Epithelial cell of proximal tubule (primary cell): ENCODE data around the gene GYS1. TPM values are rescaled to one million over a fixed set of nuclear protein-coding genes. Genes with fewer than 3 reads are reported as not detected.
A peak's percentile ranks its signal among the peaks of the same experiment; 100 is the strongest.
"Not testable (repeated sequence)": the region's sequence is repeated elsewhere in the genome, so short reads cannot be mapped to it uniquely, and the experiment has no call there.

Source experiments
- DNase-seq: peaks from one replicate; pipeline ENCODE4 v3.0.0-alpha.2; 2011; ENCODE audit warnings: low read depth
- H3K4me3 ChIP-seq: 2 replicates; pipeline ENCODE4 v1.5.1; 2011; ENCODE audit warnings: low read depth, mild to moderate bottlenecking, low read length
- total RNA-seq: library from RNA; depleted of rRNA; stranded (reverse); fragments of >200 nt; gene quantifications from 2 replicates; pipeline ENCODE4 v1.2.3, GENCODE V29; 2015
- TF ChIP-seq, protein P1 (sequence below): conservative IDR thresholded peaks from 2 replicates; pipeline ENCODE4 v1.5.1; 2012; ENCODE audit warnings: low read depth, mild to moderate bottlenecking, low read length

The GYS1 gene
- total RNA-seq, 1 donor from 2014 or later: 42.4 TPM

- not testable (repeated sequence) for H3K4me3 ChIP-seq, DNase-seq
Measured at GRCh38 chr19:49024233-49024632, 31.1 kb upstream of the GYS1 start, which contains the start of gene CGB3. Gene CGB3 (minus strand): TSS chr19:49024333. CDS start chr19:49023971, 362 bp downstream.

DNA sequence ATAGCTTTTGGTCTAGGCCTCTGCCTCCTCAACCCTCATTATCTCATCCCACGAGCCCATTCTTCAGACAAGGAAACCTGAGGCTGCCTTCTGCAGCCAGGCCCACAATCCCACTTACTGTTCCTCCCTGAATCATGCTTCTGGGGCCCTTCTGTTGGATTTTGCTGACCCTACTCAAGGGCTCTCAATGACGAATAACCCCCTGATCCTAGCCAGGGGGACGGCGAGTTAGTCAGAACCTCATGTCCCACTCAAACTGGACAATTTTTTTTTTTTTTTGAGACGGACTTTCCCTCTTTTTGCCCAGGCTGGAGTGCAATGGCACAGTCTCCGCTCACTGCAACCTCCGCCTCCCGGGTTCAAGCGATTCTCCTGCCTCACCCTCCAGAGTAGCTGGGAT, 29.0 kb upstream of the GYS1 start:
- DNase-seq: no peak
- TF ChIP-seq, protein P1, sequence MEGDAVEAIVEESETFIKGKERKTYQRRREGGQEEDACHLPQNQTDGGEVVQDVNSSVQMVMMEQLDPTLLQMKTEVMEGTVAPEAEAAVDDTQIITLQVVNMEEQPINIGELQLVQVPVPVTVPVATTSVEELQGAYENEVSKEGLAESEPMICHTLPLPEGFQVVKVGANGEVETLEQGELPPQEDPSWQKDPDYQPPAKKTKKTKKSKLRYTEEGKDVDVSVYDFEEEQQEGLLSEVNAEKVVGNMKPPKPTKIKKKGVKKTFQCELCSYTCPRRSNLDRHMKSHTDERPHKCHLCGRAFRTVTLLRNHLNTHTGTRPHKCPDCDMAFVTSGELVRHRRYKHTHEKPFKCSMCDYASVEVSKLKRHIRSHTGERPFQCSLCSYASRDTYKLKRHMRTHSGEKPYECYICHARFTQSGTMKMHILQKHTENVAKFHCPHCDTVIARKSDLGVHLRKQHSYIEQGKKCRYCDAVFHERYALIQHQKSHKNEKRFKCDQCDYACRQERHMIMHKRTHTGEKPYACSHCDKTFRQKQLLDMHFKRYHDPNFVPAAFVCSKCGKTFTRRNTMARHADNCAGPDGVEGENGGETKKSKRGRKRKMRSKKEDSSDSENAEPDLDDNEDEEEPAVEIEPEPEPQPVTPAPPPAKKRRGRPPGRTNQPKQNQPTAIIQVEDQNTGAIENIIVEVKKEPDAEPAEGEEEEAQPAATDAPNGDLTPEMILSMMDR: no peak
- no peak overlapping the region for H3K4me3 ChIP-seq

- H3K4me3 ChIP-seq: no peak overlapping the region
- DNase-seq: no peak
- TF ChIP-seq, protein P1: no peak
Measured at GRCh38 chr19:49020931-49021895, 28.1 kb upstream of the GYS1 start.

GRCh38 chr19:49020342-49020741, 27.2 kb upstream of the GYS1 start:
- TF ChIP-seq, protein P1: no peak
- no peak overlapping the region for H3K4me3 ChIP-seq
- no peak for DNase-seq

DNA sequence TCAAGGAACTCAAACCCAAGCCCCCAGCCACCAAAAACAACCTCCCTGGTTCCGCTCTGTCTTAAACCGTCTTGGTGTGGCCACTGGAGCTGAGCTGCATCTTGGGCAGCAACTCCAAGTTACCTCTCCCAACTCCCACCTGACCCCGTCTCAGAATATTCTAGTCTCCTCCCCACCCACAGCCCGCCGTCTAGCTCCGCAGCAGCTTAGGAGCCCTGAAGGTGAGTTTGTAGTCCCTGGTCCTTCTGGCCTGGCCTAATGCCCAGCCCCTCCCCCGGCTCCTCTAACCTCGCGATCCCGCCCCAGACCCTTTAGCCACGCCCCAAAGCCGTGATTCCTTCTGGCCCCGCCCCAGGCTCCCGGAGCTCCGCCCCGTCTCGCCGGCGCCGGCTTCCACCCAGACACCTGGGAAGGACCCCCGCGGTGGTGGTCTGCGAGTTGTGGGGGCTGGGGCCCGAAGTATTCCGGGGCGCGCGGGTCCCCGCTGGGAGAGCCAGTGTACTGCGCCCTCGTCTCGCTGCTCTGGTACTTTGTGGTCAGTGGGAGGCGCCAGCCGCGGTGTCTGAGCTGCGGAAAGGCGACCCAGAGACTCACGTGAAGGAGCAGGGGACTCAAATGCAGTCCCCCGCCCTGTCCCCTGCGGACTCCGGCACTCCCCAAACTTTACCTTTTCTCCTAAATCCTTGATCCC, 26.3 kb upstream of the GYS1 start:
- peak overlapping the region; percentile 48 for H3K4me3 ChIP-seq
- DNase-seq: no peak
- TF ChIP-seq, protein P1: peak; percentile 19

- DNase-seq: not testable (repeated sequence)
- H3K4me3 ChIP-seq: peak overlapping the region; percentile 48
Measured at GRCh38 chr19:49018388-49019241, 25.5 kb upstream of the GYS1 start.

DNA sequence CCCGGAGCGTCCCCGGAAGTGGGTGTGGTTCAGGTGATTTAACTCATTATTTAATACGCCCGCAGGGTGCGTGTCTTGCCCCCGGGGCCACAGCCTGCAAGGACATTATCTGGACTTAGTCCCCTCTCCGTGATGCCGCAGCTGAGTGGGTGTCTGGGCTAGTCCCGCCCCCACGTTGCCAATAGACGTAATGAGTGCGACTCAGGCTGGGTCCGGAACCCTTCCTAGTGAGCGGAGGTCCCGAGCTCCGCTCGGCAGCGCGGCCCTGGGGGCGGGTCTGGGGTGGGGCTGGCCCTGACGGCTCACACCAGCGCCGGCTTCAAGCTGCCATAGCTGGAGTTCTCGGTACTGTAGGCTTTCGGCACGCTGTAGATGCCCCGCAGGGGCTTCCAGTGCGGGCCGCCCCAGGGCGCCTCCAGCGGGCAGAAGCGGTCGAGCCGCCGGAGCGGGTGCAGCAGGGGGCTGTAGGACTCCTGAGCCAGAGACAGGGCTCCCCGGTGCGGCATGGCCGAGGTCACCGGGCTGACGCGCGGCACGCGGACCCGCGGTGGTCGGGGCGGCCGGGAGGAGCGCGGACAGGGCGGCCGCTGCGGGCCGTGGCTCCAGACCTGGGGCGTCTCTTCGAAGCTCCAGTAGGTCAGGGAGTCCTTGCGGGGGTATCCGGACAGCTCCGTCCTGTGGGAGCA, 24.7 kb upstream of the GYS1 start:
- peak overlapping the region; percentile 48 for H3K4me3 ChIP-seq
- TF ChIP-seq, protein P1: peak; percentile 45
- no peak for DNase-seq
